SK-N-MC (cell line): ENCODE results near the gene IGF2R.

ENCODE experiments used
- EZH2 ChIP-seq: fragments of 200-600 bp; sonication (generic); IDR thresholded peaks from one replicate; pipeline ENCODE4 v1.6.1; 2017; ENCODE audit warnings: antibody characterized with exemption
- POLR2AphosphoS5 ChIP-seq: IDR thresholded peaks from 2 replicates; pipeline ENCODE4 v1.6.1; 2012; ENCODE audit warnings: mild to moderate bottlenecking, low read depth, low read length, borderline replicate concordance

DNA sequence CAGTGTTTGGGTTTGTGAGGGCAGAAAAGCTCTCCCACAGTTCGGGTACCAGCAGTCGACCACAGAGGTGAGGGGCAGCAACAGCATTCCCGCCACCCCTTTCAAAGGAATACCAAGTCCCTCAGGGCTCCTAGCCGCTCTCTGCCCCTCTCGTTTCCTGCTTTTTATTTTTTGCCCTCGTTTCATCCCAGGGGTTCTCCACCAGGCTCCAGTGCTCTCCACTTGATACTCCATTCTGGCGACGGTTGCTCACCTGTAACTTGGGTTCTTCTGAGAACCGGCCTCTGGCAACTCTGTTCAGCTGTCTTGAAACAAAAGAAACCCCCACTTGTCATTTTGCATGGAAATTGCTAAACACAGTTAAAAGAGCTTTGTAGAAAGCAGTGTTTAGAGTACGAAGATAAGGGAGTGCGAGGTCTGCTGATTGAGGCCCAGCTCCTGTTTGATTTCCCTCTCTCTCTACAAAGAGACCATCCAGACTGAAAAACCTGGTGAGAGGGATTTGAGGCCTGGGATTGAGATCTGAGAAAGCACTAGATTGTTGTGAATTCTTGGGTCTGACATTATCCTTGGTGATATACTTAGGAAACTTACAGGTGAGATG, 28.7 kb downstream of the IGF2R start:
- no peak for TF ChIP-seq EZH2
- no peak for TF ChIP-seq POLR2AphosphoS5
